Common myeloid progenitor, CD34-positive (primary cell): ENCODE measurements around the gene CAVIN3.
A peak's percentile ranks its signal among the peaks of the same experiment; 100 is the strongest.

Experiments used
- CTCF ChIA-PET: fragments of 350-600 bp; sonication (Branson Sonifier 250); formaldehyde crosslinking; loops from one replicate; lab custom pipeline; 2021; ENCODE audit warnings: antibody characterized with exemption; lab: Charles Lee
- POLR2A ChIA-PET: fragments of 350-600 bp; sonication (Branson Sonifier 250); formaldehyde crosslinking; loops from one replicate; lab custom pipeline; 2021; ENCODE audit warnings: antibody characterized with exemption; lab: Charles Lee
- DNase-seq, 3 donors: peaks; one replicate each; pipeline versions ENCODE4 v3.0.0 to v3.0.0-alpha.2; 2013
- H3K27ac ChIP-seq, 2 experiments: 1 replicate in 1 of 2; 2 replicates in 1 of 2; pipeline ENCODE4 v1.7.0; 2013; ENCODE audit warnings: inconsistent platforms in 2 of 2, low read length in 2 of 2, mild to moderate bottlenecking in 2 of 2, low read depth in 1 of 2, moderate library complexity in 1 of 2; ENCODE audit not compliant: severe bottlenecking in 2 of 2, insufficient read depth in 1 of 2, poor library complexity in 1 of 2
- H3K27me3 ChIP-seq, 5 experiments: replicated peaks in 2 of 5; 1 replicate in 3 of 5; 2 replicates in 2 of 5; pipeline versions ENCODE4 v1.6.1 to v1.7.0; 2013; ENCODE audit warnings: low read length in 4 of 5, mild to moderate bottlenecking in 2 of 5, moderate library complexity in 2 of 5, inconsistent platforms in 1 of 5; ENCODE audit not compliant: insufficient read depth in 5 of 5, control insufficient read depth in 4 of 5
- H3K36me3 ChIP-seq, 4 experiments: 1 replicate in 2 of 4; 2 replicates in 2 of 4; pipeline versions ENCODE4 v1.6.1 to v1.7.0; 2013; ENCODE audit warnings: low read length in 3 of 4, control low read depth in 1 of 4, mild to moderate bottlenecking in 1 of 4; ENCODE audit not compliant: control insufficient read depth in 4 of 4, insufficient read depth in 4 of 4
- H3K4me1 ChIP-seq, 4 experiments: 1 replicate in 3 of 4; 2 replicates in 1 of 4; pipeline versions ENCODE4 v1.6.1 to v1.7.1; 2013; ENCODE audit warnings: low read length in 3 of 4, mild to moderate bottlenecking in 3 of 4, control low read depth in 1 of 4, inconsistent platforms in 1 of 4, moderate library complexity in 1 of 4; ENCODE audit not compliant: control insufficient read depth in 4 of 4, insufficient read depth in 4 of 4; ENCODE audit errors: control extremely low read depth in 1 of 4
- H3K4me3 ChIP-seq, 7 experiments: 1 replicate in 4 of 7; 2 replicates in 3 of 7; pipeline versions ENCODE4 v1.5.1 to v1.7.0; 2013; ENCODE audit warnings: mild to moderate bottlenecking in 7 of 7, low read length in 6 of 7, moderate library complexity in 6 of 7, inconsistent platforms in 2 of 7, low read depth in 2 of 7, control low read depth in 1 of 7; ENCODE audit not compliant: insufficient read depth in 4 of 7, control insufficient read depth in 1 of 7; ENCODE audit errors: extremely low read depth in 1 of 7
- H3K9me3 ChIP-seq, 5 experiments: 1 replicate in 4 of 5; 2 replicates in 1 of 5; pipeline versions ENCODE4 v1.6.1 to v1.7.1; 2013; ENCODE audit warnings: low read length in 4 of 5, mild to moderate bottlenecking in 2 of 5, inconsistent platforms in 1 of 5, low read depth in 1 of 5, moderate library complexity in 1 of 5; ENCODE audit not compliant: control insufficient read depth in 4 of 5, insufficient read depth in 2 of 5; ENCODE audit errors: control extremely low read depth in 1 of 5
- WGBS: methylation state at CpG from one replicate; pipeline ENCODE4 v1.1.5; 2013; ENCODE audit not compliant: insufficient coverage; 5-methylcytosine and 5-hydroxymethylcytosine counted together

CAVIN3 gene

DNA sequence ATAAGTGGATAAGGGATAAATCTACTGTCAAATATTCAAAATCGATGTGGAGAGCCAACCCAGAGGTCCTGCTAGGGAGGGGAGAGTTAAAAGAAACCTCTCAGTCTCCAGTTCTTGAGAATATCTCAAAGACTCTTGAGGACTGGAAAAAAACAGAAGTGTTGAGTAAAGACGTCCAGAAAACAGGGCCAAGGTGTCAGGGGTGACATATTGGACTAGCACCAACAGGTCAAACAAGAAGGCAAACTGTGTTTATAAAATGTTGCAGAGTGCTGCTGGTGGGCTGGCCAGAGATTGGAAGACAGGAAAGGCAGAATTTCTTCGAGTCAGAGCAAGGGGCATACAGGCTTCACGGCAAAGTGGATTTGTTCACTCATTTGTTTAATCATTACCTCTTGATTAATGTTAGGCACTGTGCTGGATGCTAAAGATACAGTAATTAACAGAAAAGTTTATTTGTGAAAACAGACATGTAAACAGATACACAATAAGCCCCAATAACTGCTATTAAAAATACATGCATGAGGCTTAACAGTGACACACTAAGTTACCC, 36.3 kb upstream of the CAVIN3 start:
- peaks cover 0 to 5% (median 0%) of the 10 kb centered on the region in 5 experiments for H3K27me3 ChIP-seq
- ChIA-PET POLR2A (no interaction called here), CTCF (interaction anchor here (0.6 kb wide), 1 partner anchor 24 kb away, joined by 5 read pairs; no protein-coding TSS in a partner anchor)
- no peak overlapping the region for H3K27ac ChIP-seq
- no peaks in the 10 kb centered on the region for H3K4me1 ChIP-seq
- H3K4me3 ChIP-seq, result no peak overlapping the region
- no peak for DNase-seq
- H3K36me3 ChIP-seq, result no peaks in the 10 kb centered on the region
- H3K9me3 ChIP-seq, result no peaks in the 10 kb centered on the region
- WGBS, result 85% methylated on average over 3 of the region's 4 CpGs

DNA sequence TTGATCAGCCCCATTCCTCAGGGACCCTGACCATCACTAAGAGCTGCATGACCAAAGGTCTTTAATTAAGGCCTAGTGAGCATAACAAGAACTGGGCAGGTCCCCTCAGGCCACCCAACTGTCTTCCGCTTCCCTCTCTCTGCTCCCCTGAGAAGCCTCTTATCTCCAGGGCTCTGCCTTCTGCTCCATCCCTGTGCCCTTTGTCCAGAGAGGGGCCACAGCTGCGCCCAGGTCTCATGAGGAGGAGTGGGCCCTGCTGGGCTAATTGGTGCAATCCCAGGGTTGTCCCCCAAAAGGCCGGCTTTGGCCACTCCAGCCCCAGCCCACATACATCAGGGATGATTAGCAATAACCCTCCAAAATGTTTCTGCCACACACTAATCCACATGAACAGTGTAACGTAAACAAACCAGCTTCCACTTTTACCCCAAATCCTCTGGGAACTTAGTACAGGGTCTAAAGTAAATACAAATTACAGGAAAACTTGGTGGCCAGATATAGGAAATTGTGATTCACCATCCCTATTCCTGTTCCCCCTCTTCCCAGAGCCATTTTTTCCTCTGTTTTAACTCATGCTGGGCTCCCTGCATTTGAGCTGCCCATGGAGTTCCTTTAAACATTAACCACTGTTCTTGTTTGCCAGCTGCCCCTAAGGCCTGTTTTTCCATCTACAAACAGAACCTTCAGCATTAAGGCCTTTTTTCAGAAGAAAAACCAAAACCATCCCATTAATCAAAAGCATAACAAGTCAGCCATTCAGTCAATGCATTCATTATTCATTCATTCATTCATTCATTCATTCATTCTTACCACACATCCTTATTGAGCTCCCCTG, 34.6 kb upstream of the CAVIN3 start:
- Histone ChIP-seq H3K4me1 (no peaks in the 10 kb centered on the region), H3K36me3 (no peaks in the 10 kb centered on the region), H3K27me3 (peaks cover 0 to 5% (median 0%) of the 10 kb centered on the region in 5 experiments), H3K4me3 (no peak overlapping the region), H3K9me3 (no peaks in the 10 kb centered on the region), H3K27ac (no peak overlapping the region)
- DNase-seq, result no peak
- CTCF ChIA-PET, result interaction anchor here (0.9 to 3.6 kb wide), 22 partner anchors 8 to 457 kb away, joined by 3 to 19 read pairs (median 4); partner anchors contain the start of gene CCKBR
- 89% methylated on average over 2 of the region's 4 CpGs for WGBS
- POLR2A ChIA-PET, result no interaction called here

DNA sequence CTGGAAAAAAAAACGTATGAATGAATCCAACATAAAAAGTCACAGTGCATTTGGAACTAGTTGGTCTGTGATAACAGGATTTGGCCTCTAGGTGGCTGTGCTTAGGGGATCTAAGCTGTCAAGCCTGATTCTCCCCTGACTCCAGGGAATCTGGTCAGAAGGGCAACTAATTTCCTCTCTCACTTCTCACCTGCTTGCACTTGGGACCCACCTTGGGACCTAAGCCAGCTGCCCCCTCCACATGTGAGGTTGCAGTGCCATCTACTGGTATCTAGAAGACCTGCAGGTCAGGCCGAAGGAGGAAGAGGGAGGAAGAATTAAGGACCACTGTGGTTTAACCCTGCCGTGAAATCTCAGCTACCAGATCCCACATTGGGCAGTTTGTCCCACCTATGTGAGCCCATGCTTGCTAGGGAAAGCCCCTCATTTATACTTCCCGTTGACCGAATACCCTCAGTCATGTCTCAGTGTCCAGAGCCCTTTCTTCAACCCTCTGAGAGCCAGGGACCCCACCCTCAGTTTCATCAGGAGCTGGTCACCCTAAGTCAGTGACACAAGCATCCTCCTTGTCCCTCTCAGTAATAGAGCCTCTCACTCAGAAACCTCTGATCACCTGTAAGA, 33.2 kb upstream of the CAVIN3 start:
- 6% methylated on average over 4 of the region's 5 CpGs for WGBS
- H3K27me3 ChIP-seq, result peaks cover 0 to 3% (median 0%) of the 10 kb centered on the region in 5 experiments
- H3K36me3 ChIP-seq, result no peaks in the 10 kb centered on the region
- no peaks in the 10 kb centered on the region for H3K4me1 ChIP-seq
- no peak overlapping the region for H3K4me3 ChIP-seq
- no peaks in the 10 kb centered on the region for H3K9me3 ChIP-seq
- CTCF ChIA-PET, result interaction anchor here (0.7 to 3.6 kb wide), 26 partner anchors 8 to 1146 kb away, joined by 3 to 19 read pairs (median 4); partner anchors contain the start of genes CCKBR and FHIP1B
- POLR2A ChIA-PET, result no interaction called here
- H3K27ac ChIP-seq, result no peak overlapping the region
- DNase-seq, result peak; percentile 42 to 61 (median 61)

DNA sequence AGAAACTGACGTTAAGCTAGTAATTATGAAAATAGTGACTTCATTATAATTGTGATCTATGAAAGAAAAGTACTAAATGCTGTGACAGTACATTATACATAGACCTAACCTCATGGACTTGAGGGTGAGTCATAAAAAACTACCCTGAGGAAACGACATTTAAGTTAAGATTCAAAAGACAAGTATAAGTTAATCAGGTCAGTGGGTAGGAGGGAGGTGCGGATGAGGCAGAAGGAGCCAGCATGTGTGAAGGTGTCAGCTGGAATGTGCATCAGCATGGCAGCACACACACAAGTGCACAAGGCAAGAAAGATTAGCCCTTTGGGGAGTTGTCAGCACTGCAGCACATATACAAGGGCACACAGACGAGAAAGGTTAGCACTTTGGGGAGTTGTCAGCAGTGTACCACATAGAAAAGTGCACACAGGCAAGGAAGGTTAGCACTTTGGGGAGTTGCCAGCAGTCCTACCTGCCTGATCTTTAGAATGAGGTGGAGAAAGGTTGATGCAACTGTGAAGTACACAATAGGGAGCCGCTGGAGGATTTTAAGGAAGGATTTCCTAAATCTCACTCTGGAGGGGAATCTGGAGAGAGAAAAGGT, 31.6 kb upstream of the CAVIN3 start:
- ChIA-PET CTCF (interaction anchor here (0.8 to 2.8 kb wide), 8 partner anchors 9 to 328 kb away, joined by 3 to 11 read pairs (median 5); partner anchors contain the start of gene CAVIN3), POLR2A (no interaction called here)
- Histone ChIP-seq H3K27ac (no peak overlapping the region), H3K36me3 (no peaks in the 10 kb centered on the region), H3K9me3 (no peaks in the 10 kb centered on the region), H3K4me1 (no peaks in the 10 kb centered on the region), H3K27me3 (peaks cover 0 to 2% (median 0%) of the 10 kb centered on the region in 5 experiments), H3K4me3 (no peak overlapping the region)
- WGBS, result 95% methylated on average over 3 of the region's 5 CpGs
- no peak for DNase-seq

DNA sequence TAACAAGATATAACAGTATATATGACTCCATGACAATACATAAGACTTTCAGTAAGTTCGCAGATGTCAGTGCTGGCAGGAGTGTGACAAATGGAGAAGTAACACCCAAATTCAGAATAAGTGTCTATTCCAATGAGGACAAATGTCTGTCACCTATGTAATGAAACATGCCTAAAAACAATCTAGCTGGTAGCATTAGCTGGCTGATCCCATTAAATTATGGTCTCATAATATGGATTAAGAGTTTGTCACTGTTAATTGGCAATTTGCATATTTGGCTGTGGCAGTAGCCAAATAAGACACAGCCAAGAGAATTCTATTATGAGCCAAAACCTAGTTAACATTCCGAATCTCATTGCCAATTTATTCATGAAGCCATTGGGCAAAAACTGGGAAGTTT, 30.2 kb upstream of the CAVIN3 start:
- 100% methylated on average over 1 of the region's 2 CpGs for WGBS
- CTCF ChIA-PET, result interaction anchor here (1.6 to 2.8 kb wide), 3 partner anchors 10 to 327 kb away, joined by 5 to 10 read pairs (median 5); partner anchors contain the start of gene CAVIN3

DNA sequence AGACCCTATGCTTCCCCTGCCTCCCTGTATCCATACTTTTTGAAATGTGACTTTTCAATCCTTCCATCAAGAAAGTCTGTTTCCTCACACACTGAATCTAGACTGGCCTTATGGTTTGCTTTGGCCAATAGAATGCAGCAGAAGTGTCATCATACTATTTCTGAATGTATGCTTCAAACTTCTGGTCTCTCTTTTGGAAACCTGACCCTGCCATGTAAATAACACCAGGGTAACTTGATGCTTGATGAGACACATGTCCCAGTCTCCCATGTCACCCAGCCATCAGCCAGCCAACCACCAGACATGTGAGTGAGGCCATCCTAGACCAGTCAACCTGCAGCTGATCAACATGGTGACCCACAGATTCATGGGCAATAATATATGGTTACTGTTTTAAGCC, 29.7 kb upstream of the CAVIN3 start:
- ChIA-PET CTCF (interaction anchor here (1.5 to 2.8 kb wide), 2 partner anchors 12 to 327 kb away, joined by 8 to 10 read pairs; no protein-coding TSS in a partner anchor), POLR2A (no interaction called here)
- Histone ChIP-seq H3K27ac (no peak overlapping the region), H3K36me3 (no peaks in the 10 kb centered on the region), H3K9me3 (no peaks in the 10 kb centered on the region), H3K27me3 (peaks cover 0 to 2% (median 0%) of the 10 kb centered on the region in 5 experiments), H3K4me1 (no peaks in the 10 kb centered on the region), H3K4me3 (no peak overlapping the region)
- DNase-seq, result no peak

More for the DNA sequence above, 30.2 kb upstream of the CAVIN3 start:
- Histone ChIP-seq H3K27ac (no peak overlapping the region), H3K4me1 (no peaks in the 10 kb centered on the region), H3K9me3 (no peaks in the 10 kb centered on the region), H3K4me3 (no peak overlapping the region), H3K36me3 (no peaks in the 10 kb centered on the region), H3K27me3 (peaks cover 0 to 2% (median 0%) of the 10 kb centered on the region in 5 experiments)
- DNase-seq, result no peak
- POLR2A ChIA-PET, result no interaction called here
